H1 (cell line): ENCODE measurements around the gene KDF1. TPM values are rescaled to one million over a fixed set of nuclear protein-coding genes. Genes with fewer than 3 reads are reported as not detected.

Experiments used
- ATF2 ChIP-seq: IDR thresholded peaks from 2 replicates; pipeline ENCODE4 v1.6.1; 2012; ENCODE audit warnings: low read length, inconsistent platforms
- CBX5 ChIP-seq: fragments of 300-800, 300-1000 bp; sonication (generic); IDR thresholded peaks from 2 replicates; pipeline ENCODE4 v1.7.1; 2016; ENCODE audit warnings: antibody characterized with exemption, low read length, low read depth
- CBX8 ChIP-seq: fragments of 300-800, 300-1000 bp; sonication (generic); IDR thresholded peaks from 2 replicates; pipeline ENCODE4 v1.7.1; 2016; ENCODE audit warnings: low read depth, low read length, borderline replicate concordance
- CEBPB ChIP-seq: IDR thresholded peaks from 2 replicates; pipeline ENCODE4 v1.6.1; 2012; ENCODE audit warnings: low read depth, low read length
- CHD2 ChIP-seq: IDR thresholded peaks from 2 replicates; pipeline ENCODE4 v1.6.1; 2012; ENCODE audit warnings: low read length, improper control_type of control experiment
- EZH2 ChIP-seq: fragments of 200-600 bp; sonication (generic); IDR thresholded peaks from 2 replicates; pipeline ENCODE4 v1.7.1; 2012; ENCODE audit warnings: low read depth, mild to moderate bottlenecking, moderate library complexity, low read length, inconsistent platforms; ENCODE audit not compliant: severe bottlenecking
- GABPA ChIP-seq: IDR thresholded peaks from 2 replicates; pipeline ENCODE4 v1.6.1; 2011; ENCODE audit warnings: mild to moderate bottlenecking, low read length, moderate library complexity, borderline replicate concordance; ENCODE audit not compliant: insufficient read depth
- KDM1A ChIP-seq: fragments of 200-600, 300-600 bp; sonication (generic); IDR thresholded peaks from 2 replicates; pipeline ENCODE4 v1.7.1; 2016; ENCODE audit warnings: mild to moderate bottlenecking, low read length, borderline replicate concordance
- KDM5A ChIP-seq: fragments of 200-600 bp; IDR thresholded peaks from 2 replicates; pipeline ENCODE4 v1.7.1; 2012; ENCODE audit warnings: mild to moderate bottlenecking, low read length, inconsistent platforms, mixed read lengths
- MAX ChIP-seq: IDR thresholded peaks from 2 replicates; pipeline ENCODE4 v1.6.1; 2012; ENCODE audit warnings: inconsistent platforms
- NRF1 ChIP-seq: IDR thresholded peaks from 2 replicates; pipeline ENCODE4 v1.6.1; 2011; ENCODE audit warnings: mild to moderate bottlenecking, low read depth, low read length, improper control_type of control experiment
- PHF8 ChIP-seq: fragments of 200-600 bp; sonication (generic); conservative IDR thresholded peaks from 2 replicates; pipeline ENCODE4 v1.7.1; 2012; ENCODE audit warnings: low read depth, mild to moderate bottlenecking, inconsistent platforms, low read length, moderate library complexity
- POU5F1 ChIP-seq: IDR thresholded peaks from 2 replicates; pipeline ENCODE4 v1.6.1; 2011; ENCODE audit warnings: low read depth, mild to moderate bottlenecking, low read length, moderate library complexity
- RFX5 ChIP-seq: IDR thresholded peaks from 2 replicates; pipeline ENCODE4 v1.6.1; 2011; ENCODE audit warnings: low read depth, low read length, improper control_type of control experiment, borderline replicate concordance
- RXRA ChIP-seq: IDR thresholded peaks from 2 replicates; pipeline ENCODE4 v1.6.1; 2011; ENCODE audit warnings: low read depth, mild to moderate bottlenecking, low read length, moderate library complexity; ENCODE audit not compliant: insufficient read depth
- SIRT6 ChIP-seq: IDR thresholded peaks from one replicate; pipeline ENCODE4 v1.7.1; 2012; ENCODE audit warnings: low read length, inconsistent platforms
- SP1 ChIP-seq: IDR thresholded peaks from 2 replicates; pipeline ENCODE4 v1.6.1; 2011; ENCODE audit warnings: low read depth, low read length
- SP4 ChIP-seq: IDR thresholded peaks from 2 replicates; pipeline ENCODE4 v1.6.1; 2012; ENCODE audit warnings: low read length, inconsistent platforms
- SUZ12 ChIP-seq: fragments of 200-600 bp; sonication (generic); IDR thresholded peaks from 2 replicates; pipeline ENCODE4 v1.6.1; 2012; ENCODE audit warnings: mild to moderate bottlenecking, inconsistent platforms, low read length, moderate library complexity, mixed read lengths
- YY1 ChIP-seq: IDR thresholded peaks from 2 replicates; pipeline ENCODE4 v1.6.1; 2011; ENCODE audit warnings: low read depth, mild to moderate bottlenecking, low read length
- ZNF274 ChIP-seq: IDR thresholded peaks from 2 replicates; pipeline ENCODE4 v1.7.0; 2012; ENCODE audit warnings: low read length, borderline replicate concordance; ENCODE audit errors: extremely low read depth
- polyA plus RNA-seq, 7 experiments: library from polyadenylated mRNA; depleted of rRNA in 3 of 7; stranded (reverse) in 5 of 7; unstranded in 2 of 7; fragments of >200 nt in 5 of 7; fragments of 200-250 nt in 2 of 7; gene quantifications; 1 replicate in 5 of 7; 2 replicates in 1 of 7; 4 replicates in 1 of 7; pipeline versions ENCODE4 v1.2.1 to v1.2.3, GENCODE V29; 2011 to 2013; ENCODE audit warnings: missing spikeins in 2 of 7, mixed read lengths in 2 of 7
- total RNA-seq: library from RNA; stranded (reverse); fragmentation: NEBNext Ultra II Directional; extraction: Animal tissue kit (Norgen Biotek cat#: 25700); gene quantifications from 2 replicates; pipeline ENCODE4 v1.2.1, GENCODE V29; 2021
- TF ChIP-seq, protein P1 (sequence below): IDR thresholded peaks from 2 replicates; pipeline ENCODE4 v1.6.1; 2012; ENCODE audit warnings: inconsistent platforms

The KDF1 gene
- total and polyA plus RNA-seq, 2 of the 8 experiments (the other 6 are each of a cell fraction or from before 2014, with no cell fraction given), result 16.9 to 37.5 TPM

GRCh38 chr1:27005648-27006496 lies 45.6 kb upstream of the KDF1 start (continued):
- TF ChIP-seq, protein P1, sequence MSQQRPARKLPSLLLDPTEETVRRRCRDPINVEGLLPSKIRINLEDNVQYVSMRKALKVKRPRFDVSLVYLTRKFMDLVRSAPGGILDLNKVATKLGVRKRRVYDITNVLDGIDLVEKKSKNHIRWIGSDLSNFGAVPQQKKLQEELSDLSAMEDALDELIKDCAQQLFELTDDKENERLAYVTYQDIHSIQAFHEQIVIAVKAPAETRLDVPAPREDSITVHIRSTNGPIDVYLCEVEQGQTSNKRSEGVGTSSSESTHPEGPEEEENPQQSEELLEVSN, result peak; percentile 30; the same call in 1 of the 2 replicates
- peak; percentile 51; the same call in 1 of the 2 replicates for TF ChIP-seq CEBPB
- no peak for TF ChIP-seq ZNF274
- TF ChIP-seq SIRT6, result no peak
- no peak for TF ChIP-seq RFX5
- TF ChIP-seq RXRA, result no peak
- no peak; the same call in 1 of the 2 replicates for TF ChIP-seq KDM1A
- TF ChIP-seq SP1, result no peak
- TF ChIP-seq PHF8, result no peak
- no peak for TF ChIP-seq SUZ12
- no peak for TF ChIP-seq CBX8
- no peak for TF ChIP-seq NRF1
- TF ChIP-seq YY1, result no peak
- peak; percentile 74 for TF ChIP-seq MAX
- TF ChIP-seq POU5F1, result no peak
- TF ChIP-seq EZH2, result no peak
- TF ChIP-seq ATF2, result peak; percentile 64; the same call in 1 of the 2 replicates
- TF ChIP-seq CHD2, result no peak
- TF ChIP-seq GABPA, result no peak
- TF ChIP-seq KDM5A, result no peak
- TF ChIP-seq SP4, result no peak
- no peak for TF ChIP-seq CBX5
